MCF 10A (cell line): ENCODE data around the gene DIO2. TPM values are rescaled to one million over a fixed set of nuclear protein-coding genes. Genes with fewer than 3 reads are reported as not detected.

Source experiments
- BruUV-seq: library from RNA; stranded (reverse); fragments of 400-500 nt; replicated peaks from 2 replicates; lab custom pipeline; 2021; lab: Mats Ljungman, UMichigan
- CTCF ChIA-PET: fragments of 300-600 bp; sonication (Branson Sonifier 250); formaldehyde crosslinking; extraction: SDS; loops from one replicate; lab custom pipeline; 2021; ENCODE audit warnings: antibody characterized with exemption, inconsistent platforms; lab: Yijun Ruan, JAX
- POLR2A ChIA-PET: fragments of 300-600, 350-650 bp; sonication (Branson Sonifier 250); formaldehyde crosslinking; extraction: SDS; loops from one replicate; lab custom pipeline; 2020; ENCODE audit warnings: antibody characterized with exemption, inconsistent platforms; lab: Yijun Ruan, JAX
- DNase-seq: peaks from one replicate; pipeline ENCODE4 v3.0.0-alpha.2; 2018; ENCODE audit not compliant: unreplicated experiment
- H3K27ac Mint-ChIP-seq: one replicate; pipeline ENCODE4 v1.8.0; 2022; ENCODE audit warnings: mild to moderate bottlenecking, low read depth, mixed read lengths; ENCODE audit not compliant: unreplicated experiment
- H3K27me3 Mint-ChIP-seq: one replicate; pipeline ENCODE4 v1.8.0; 2022; ENCODE audit warnings: mixed read lengths; ENCODE audit not compliant: insufficient read depth, unreplicated experiment
- H3K36me3 Mint-ChIP-seq: one replicate; pipeline ENCODE4 v1.8.0; 2022; ENCODE audit warnings: mild to moderate bottlenecking, moderate library complexity, mixed read lengths; ENCODE audit not compliant: insufficient read depth, unreplicated experiment
- H3K4me1 Mint-ChIP-seq: one replicate; pipeline ENCODE4 v1.8.0; 2022; ENCODE audit warnings: mixed read lengths; ENCODE audit not compliant: insufficient read depth, unreplicated experiment
- H3K4me3 Mint-ChIP-seq: one replicate; pipeline ENCODE4 v1.8.0; 2022; ENCODE audit warnings: mild to moderate bottlenecking, moderate library complexity, mixed read lengths; ENCODE audit not compliant: unreplicated experiment
- H3K9me3 Mint-ChIP-seq: one replicate; pipeline ENCODE4 v1.8.0; 2022; ENCODE audit warnings: mixed read lengths; ENCODE audit not compliant: unreplicated experiment
- CTCF ChIP-seq: fragments of 200-600 bp; IDR thresholded peaks from one replicate; pipeline ENCODE4 v1.8.0; 2022; ENCODE audit warnings: antibody characterized with exemption, mild to moderate bottlenecking; ENCODE audit not compliant: unreplicated experiment
- intact Hi-C: fragments of 100-400 bp; cut with micrococcal nuclease; formaldehyde crosslinking; loops from 2 replicates; pipeline ENCODE4 v1.14.1; 2022
- total RNA-seq: library from RNA; stranded (reverse); gene quantifications from 2 replicates; pipeline ENCODE4 v1.2.3, GENCODE V29; 2022

The DIO2 gene
- total RNA-seq, 1 experiment from 2014 or later = 0.26 TPM

GRCh38 chr14:80208461-80208860, 2.8 kb downstream of the DIO2 start:
- Mint-ChIP-seq H3K27ac (no peak overlapping the region), H3K36me3 (no peaks in the 10 kb centered on the region), H3K9me3 (no peaks in the 10 kb centered on the region), H3K4me3 (no peak overlapping the region), H3K27me3 (no peaks in the 10 kb centered on the region), H3K4me1 (peaks cover 10% of the 10 kb centered on the region)
- DNase-seq = no peak
- ChIA-PET CTCF (interaction anchor here (0.6 to 0.8 kb wide), 2 partner anchors 12 to 174 kb away, joined by 3 read pairs; no protein-coding TSS in a partner anchor), POLR2A (no interaction called here)
- intact Hi-C loops = no loop called here
- BruUV-seq = no TSS peak
- no peak for TF ChIP-seq CTCF

- POLR2A ChIA-PET = no interaction called here
- no peaks in the 10 kb centered on the region for H3K27me3 Mint-ChIP-seq
- no peak overlapping the region for H3K27ac Mint-ChIP-seq
- no peak overlapping the region for H3K4me3 Mint-ChIP-seq
- no peak for TF ChIP-seq CTCF
- no peaks in the 10 kb centered on the region for H3K9me3 Mint-ChIP-seq
- no peaks in the 10 kb centered on the region for H3K36me3 Mint-ChIP-seq
- BruUV-seq = no TSS peak
- no peak for DNase-seq
- CTCF ChIA-PET = interaction anchor here (1.2 kb wide), 1 partner anchor 380 kb away, joined by 4 read pairs; no protein-coding TSS in a partner anchor
- intact Hi-C loops = no loop called here
- peaks cover 4% of the 10 kb centered on the region for H3K4me1 Mint-ChIP-seq
These were observed 4.8 kb downstream of the DIO2 start for GRCh38 chr14:80206351-80207080.

- BruUV-seq = no TSS peak
- no peaks in the 10 kb centered on the region for H3K36me3 Mint-ChIP-seq
- POLR2A ChIA-PET = no interaction called here
- peak; percentile 12 for TF ChIP-seq CTCF
- intact Hi-C loops = no loop called here
- H3K27me3 Mint-ChIP-seq = no peaks in the 10 kb centered on the region
- H3K9me3 Mint-ChIP-seq = no peaks in the 10 kb centered on the region
- no peak overlapping the region for H3K27ac Mint-ChIP-seq
- no peak overlapping the region for H3K4me3 Mint-ChIP-seq
- peak; percentile 22 for DNase-seq
- CTCF ChIA-PET = interaction anchor here (0.5 to 1.4 kb wide), 5 partner anchors 10 to 487 kb away, joined by 3 to 6 read pairs (median 4); no protein-coding TSS in a partner anchor
- H3K4me1 Mint-ChIP-seq = no peaks in the 10 kb centered on the region
These were observed 8.3 kb downstream of the DIO2 start for GRCh38 chr14:80202888-80203562.

- intact Hi-C loops = no loop called here
These were observed 11.2 kb downstream of the DIO2 start for GRCh38 chr14:80200093-80200492.

More at GRCh38 chr14:80200093-80200492, 11.2 kb downstream of the DIO2 start:
- no peak for TF ChIP-seq CTCF
- H3K36me3 Mint-ChIP-seq = no peaks in the 10 kb centered on the region
- no peaks in the 10 kb centered on the region for H3K27me3 Mint-ChIP-seq
- H3K9me3 Mint-ChIP-seq = no peaks in the 10 kb centered on the region
- CTCF ChIA-PET = interaction anchor here (1.9 kb wide), 1 partner anchor 13 kb away, joined by 6 read pairs; no protein-coding TSS in a partner anchor
- no peak for DNase-seq
- no TSS peak for BruUV-seq
- no peak overlapping the region for H3K4me3 Mint-ChIP-seq
- no peak overlapping the region for H3K27ac Mint-ChIP-seq
- no peaks in the 10 kb centered on the region for H3K4me1 Mint-ChIP-seq
- POLR2A ChIA-PET = no interaction called here
